ENCODE data around the gene CRYBB1.
A peak's percentile ranks its signal among the peaks of the same experiment; 100 is the strongest.

CRYBB1 gene

GRCh38 chr22:26617271-26618199 is at the start of gene CRYBB1:
CRYBB1 (minus strand) TSS chr22:26618027; CDS start chr22:26616319, 1,708 bp downstream.
- DNase-seq: no peak

- no peak for DNase-seq
Observed at GRCh38 chr22:26667140-26667539, 49.3 kb upstream of the CRYBB1 start.

GRCh38 chr22:26665813-26666231 is 48.0 kb upstream of the CRYBB1 start:
- no peak for DNase-seq

- no peak for DNase-seq
Observed at GRCh38 chr22:26663374-26663923, 45.6 kb upstream of the CRYBB1 start.

GRCh38 chr22:26662160-26662559 is 44.3 kb upstream of the CRYBB1 start:
- DNase-seq: no peak

- DNase-seq: no peak
Observed at GRCh38 chr22:26660961-26661578, 43.2 kb upstream of the CRYBB1 start.

GRCh38 chr22:26660356-26660755 is 42.5 kb upstream of the CRYBB1 start:
- DNase-seq: no peak

- DNase-seq: peak; percentile 77 to 81
Observed at GRCh38 chr22:26658671-26659478, 41.0 kb upstream of the CRYBB1 start.

GRCh38 chr22:26658161-26658560 is 40.3 kb upstream of the CRYBB1 start:
- DNase-seq: no peak

- DNase-seq: peak; percentile 43 to 49
Observed at GRCh38 chr22:26656891-26657851, 39.3 kb upstream of the CRYBB1 start, which contains the start of gene MIAT. MIAT (plus strand) TSS chr22:26657588.

- DNase-seq: no peak
Observed at GRCh38 chr22:26651815-26652214, 34.0 kb upstream of the CRYBB1 start.

GRCh38 chr22:26650722-26651421 is 33.0 kb upstream of the CRYBB1 start:
- no peak for DNase-seq

- DNase-seq: no peak
Observed at GRCh38 chr22:26648528-26649388, 30.9 kb upstream of the CRYBB1 start.

- DNase-seq: peak; percentile 90 to 95
Observed at GRCh38 chr22:26648011-26648497, 30.2 kb upstream of the CRYBB1 start.

GRCh38 chr22:26646158-26646557 is 28.3 kb upstream of the CRYBB1 start:
- no peak for DNase-seq

GRCh38 chr22:26643418-26644100 is 25.7 kb upstream of the CRYBB1 start:
- no peak for DNase-seq

- DNase-seq: peak in 1 of 2 experiments; percentile 43
Observed at GRCh38 chr22:26642465-26643417, 24.9 kb upstream of the CRYBB1 start.

- DNase-seq: no peak
Observed at GRCh38 chr22:26636296-26636695, 18.5 kb upstream of the CRYBB1 start.
